Measurements from ENCODE around the gene TBCEL. TPM values are rescaled to one million over a fixed set of nuclear protein-coding genes. Genes with fewer than 3 reads are reported as not detected.

TBCEL gene
- total RNA-seq, 1 donor from 2014 or later = 9.2 TPM

DNA sequence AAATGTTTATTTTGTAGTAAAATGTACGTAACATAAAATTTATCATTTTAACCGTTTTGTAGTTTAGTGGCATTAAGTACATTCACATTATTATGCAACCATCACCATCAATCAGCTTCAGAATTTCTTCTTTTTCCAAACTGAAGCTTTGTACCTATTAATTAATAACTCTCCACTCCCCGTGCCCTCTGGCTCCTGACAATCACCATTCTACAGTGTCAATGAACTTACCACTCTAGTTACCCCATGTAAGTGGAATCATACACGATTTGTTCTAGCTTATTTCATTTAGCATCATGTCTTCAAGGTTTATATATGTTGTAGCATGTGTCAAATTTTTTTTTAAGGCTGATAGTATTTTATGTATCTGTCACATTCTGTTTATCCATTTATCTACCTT lies 9.7 kb downstream of the TBCEL start:
- Mint-ChIP-seq H3K27me3 (ENCODE audit: low read depth) (peaks cover 5% of the 10 kb centered on the region), H3K36me3 (ENCODE audit: low read depth) (peaks cover 5% of the 10 kb centered on the region), H3K9me3 (no peaks in the 10 kb centered on the region), H3K4me3 (ENCODE audit: low read depth) (no peak overlapping the region), H3K4me1 (ENCODE audit: low read depth) (peaks cover 30% of the 10 kb centered on the region), H3K27ac (no peak overlapping the region)
- no peak for DNase-seq (ENCODE audit: low spot score)
- intact Hi-C loops (cut with micrococcal nuclease) = loop anchor here (10.0 kb wide), 2 partner anchors 161 to 689 kb away; no protein-coding TSS in a partner anchor

GRCh38 chr11:121035169-121035755 lies 11.4 kb downstream of the TBCEL start:
- H3K4me1 Mint-ChIP-seq (ENCODE audit: low read depth) = peaks cover 25% of the 10 kb centered on the region
- H3K9me3 Mint-ChIP-seq = no peaks in the 10 kb centered on the region
- intact Hi-C loops (cut with micrococcal nuclease) = loop anchor here (1.0 to 10.0 kb wide), 3 partner anchors 8 to 690 kb away; no protein-coding TSS in a partner anchor

DNA sequence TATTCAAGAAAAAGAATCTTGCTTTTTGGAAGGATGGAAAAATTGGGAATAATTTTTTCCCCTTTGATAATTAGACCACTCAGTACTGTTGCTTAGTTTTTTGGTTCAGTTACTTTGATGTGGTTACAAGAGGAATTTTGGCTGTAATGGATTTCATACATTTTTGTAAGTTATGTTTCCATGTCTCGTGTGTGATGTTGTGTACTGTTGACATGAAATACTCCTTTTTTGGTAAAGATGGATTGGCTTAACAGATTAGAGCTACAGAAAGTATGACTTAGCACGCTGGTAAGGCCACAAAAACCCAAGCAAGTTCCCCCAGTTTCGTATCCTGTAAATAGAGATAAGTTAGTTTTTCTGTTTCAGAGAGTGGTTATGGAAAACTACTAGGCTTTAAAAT lies 11.9 kb downstream of the TBCEL start:
- intact Hi-C loops (cut with micrococcal nuclease) = loop anchor here (1.0 to 10.0 kb wide), 4 partner anchors 8 to 691 kb away; no protein-coding TSS in a partner anchor
- DNase-seq (ENCODE audit: low spot score) = no peak
- Mint-ChIP-seq H3K9me3 (no peaks in the 10 kb centered on the region), H3K36me3 (ENCODE audit: low read depth) (no peaks in the 10 kb centered on the region), H3K27me3 (ENCODE audit: low read depth) (peaks cover 6% of the 10 kb centered on the region), H3K27ac (peak overlapping the region; percentile 24), H3K4me3 (ENCODE audit: low read depth) (no peak overlapping the region), H3K4me1 (ENCODE audit: low read depth) (peaks cover 23% of the 10 kb centered on the region)

More at GRCh38 chr11:121035169-121035755, 11.4 kb downstream of the TBCEL start:
- no peak overlapping the region for H3K27ac Mint-ChIP-seq
- no peak overlapping the region for H3K4me3 Mint-ChIP-seq (ENCODE audit: low read depth)
- DNase-seq (ENCODE audit: low spot score) = no peak
- H3K36me3 Mint-ChIP-seq (ENCODE audit: low read depth) = peaks cover 2% of the 10 kb centered on the region
- H3K27me3 Mint-ChIP-seq (ENCODE audit: low read depth) = peaks cover 6% of the 10 kb centered on the region

- peaks cover 23% of the 10 kb centered on the region for H3K4me1 Mint-ChIP-seq (ENCODE audit: low read depth)
- no peak for DNase-seq (ENCODE audit: low spot score)
- H3K9me3 Mint-ChIP-seq = no peaks in the 10 kb centered on the region
- H3K4me3 Mint-ChIP-seq (ENCODE audit: low read depth) = no peak overlapping the region
- H3K36me3 Mint-ChIP-seq (ENCODE audit: low read depth) = no peaks in the 10 kb centered on the region
- intact Hi-C loops (cut with micrococcal nuclease) = loop anchor here (2.0 to 10.0 kb wide), 3 partner anchors 22 to 692 kb away; no protein-coding TSS in a partner anchor
- H3K27me3 Mint-ChIP-seq (ENCODE audit: low read depth) = peaks cover 6% of the 10 kb centered on the region
- no peak overlapping the region for H3K27ac Mint-ChIP-seq
Observed at GRCh38 chr11:121037016-121037415, 13.1 kb downstream of the TBCEL start.

DNA sequence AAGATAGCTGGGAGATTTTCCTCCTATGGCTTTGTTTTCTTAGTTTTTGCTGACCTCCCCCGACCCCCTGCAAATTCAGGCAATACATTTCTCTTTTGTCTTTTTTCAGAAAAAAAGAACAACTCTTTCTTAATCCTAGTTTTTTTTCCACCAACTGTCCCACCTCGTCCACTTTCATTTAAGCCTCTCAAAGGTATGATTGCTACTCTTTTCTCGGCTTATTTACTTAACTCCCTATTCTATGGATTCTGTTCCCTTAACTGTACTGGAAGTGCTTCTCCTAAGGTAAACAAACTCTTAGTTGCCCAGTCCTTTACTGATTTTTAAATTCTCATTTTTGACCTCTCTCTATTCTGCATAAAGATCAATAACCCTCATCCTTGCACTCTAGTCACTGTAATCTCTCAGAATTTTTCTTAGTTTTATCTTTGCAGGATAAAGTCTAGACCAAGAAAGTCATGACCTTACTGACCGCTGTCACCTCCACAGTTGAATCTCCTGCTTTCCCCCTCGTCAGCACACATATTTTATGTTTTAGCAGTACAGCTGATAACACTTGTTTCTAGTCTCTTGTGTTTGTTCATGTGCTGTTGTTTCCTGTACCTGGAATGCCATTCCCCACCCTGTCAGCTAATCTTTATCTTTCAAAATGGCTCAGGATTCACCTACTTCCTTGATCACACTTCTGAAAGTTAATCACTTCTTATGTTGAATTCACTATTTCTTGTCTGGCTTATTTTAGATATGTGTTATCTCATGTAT lies 14.9 kb downstream of the TBCEL start:
- no peak overlapping the region for H3K27ac Mint-ChIP-seq
- peaks cover 5% of the 10 kb centered on the region for H3K27me3 Mint-ChIP-seq (ENCODE audit: low read depth)
- intact Hi-C loops (cut with micrococcal nuclease) = loop anchor here (10.0 kb wide), 2 partner anchors 156 to 694 kb away; no protein-coding TSS in a partner anchor

DNA sequence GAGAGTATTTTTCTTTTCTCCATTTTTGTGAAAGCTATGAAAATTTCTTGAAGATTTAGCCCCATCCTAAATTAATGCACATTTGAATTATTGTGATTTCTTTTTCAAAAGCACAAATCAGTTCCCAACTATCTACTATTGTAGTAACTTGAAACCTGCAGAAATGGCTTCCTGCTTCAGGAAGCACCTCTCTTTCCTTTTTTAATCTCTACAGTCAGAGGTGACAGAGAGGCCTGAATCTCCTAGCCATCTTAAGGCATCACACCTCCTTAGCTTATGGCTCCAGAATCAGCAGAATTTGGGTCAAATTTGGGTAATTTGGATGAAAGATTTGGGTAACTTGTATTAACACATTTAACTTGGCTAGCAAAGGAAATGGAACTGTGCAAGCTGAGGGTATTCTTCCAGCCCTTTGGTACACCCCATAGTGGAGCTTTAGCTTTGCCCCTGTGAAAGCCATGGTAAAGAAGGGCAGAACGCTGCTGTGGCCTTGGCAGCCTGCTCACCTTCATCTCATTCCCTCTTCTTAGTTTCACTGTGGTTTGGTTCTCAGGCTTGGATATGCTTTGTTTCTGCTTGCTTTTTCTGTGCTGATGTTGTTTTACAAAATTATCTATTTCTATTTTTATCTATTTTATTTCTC lies 16.2 kb downstream of the TBCEL start:
- H3K36me3 Mint-ChIP-seq (ENCODE audit: low read depth) = no peaks in the 10 kb centered on the region
- intact Hi-C loops (cut with micrococcal nuclease) = loop anchor here (10.0 kb wide), 2 partner anchors 155 to 695 kb away; no protein-coding TSS in a partner anchor
- H3K27me3 Mint-ChIP-seq (ENCODE audit: low read depth) = peaks cover 8% of the 10 kb centered on the region
- no peak overlapping the region for H3K27ac Mint-ChIP-seq
- no peak for DNase-seq (ENCODE audit: low spot score)
- H3K4me1 Mint-ChIP-seq (ENCODE audit: low read depth) = peaks cover 21% of the 10 kb centered on the region
- H3K9me3 Mint-ChIP-seq = no peaks in the 10 kb centered on the region
- no peak overlapping the region for H3K4me3 Mint-ChIP-seq (ENCODE audit: low read depth)

More for the DNA sequence above, 14.9 kb downstream of the TBCEL start:
- no peaks in the 10 kb centered on the region for H3K9me3 Mint-ChIP-seq
- H3K36me3 Mint-ChIP-seq (ENCODE audit: low read depth) = no peaks in the 10 kb centered on the region
- no peak overlapping the region for H3K4me3 Mint-ChIP-seq (ENCODE audit: low read depth)
- DNase-seq (ENCODE audit: low spot score) = no peak
- peaks cover 21% of the 10 kb centered on the region for H3K4me1 Mint-ChIP-seq (ENCODE audit: low read depth)

DNA sequence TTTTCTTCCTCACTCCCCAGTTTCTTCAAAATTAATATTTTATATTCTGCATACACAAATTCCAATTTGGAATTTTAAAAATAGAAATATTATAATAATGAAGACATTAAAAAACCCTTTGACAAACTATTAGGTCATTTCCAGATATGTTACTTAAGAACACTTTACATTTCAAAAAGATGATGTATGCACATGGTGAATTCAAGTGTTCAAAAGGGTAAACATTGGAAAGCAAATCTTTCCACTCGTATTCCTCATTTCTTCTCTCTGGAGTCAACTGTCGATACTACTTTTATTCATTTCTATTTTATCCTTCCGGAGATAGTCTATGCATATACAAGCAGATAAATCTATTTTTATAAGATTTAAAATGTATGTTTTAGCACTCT lies 16.7 kb downstream of the TBCEL start:
- Mint-ChIP-seq H3K27ac (no peak overlapping the region), H3K9me3 (no peaks in the 10 kb centered on the region), H3K27me3 (ENCODE audit: low read depth) (peaks cover 8% of the 10 kb centered on the region), H3K36me3 (ENCODE audit: low read depth) (no peaks in the 10 kb centered on the region), H3K4me1 (ENCODE audit: low read depth) (peaks cover 16% of the 10 kb centered on the region), H3K4me3 (ENCODE audit: low read depth) (no peak overlapping the region)
- intact Hi-C loops (cut with micrococcal nuclease) = no loop called here
- DNase-seq (ENCODE audit: low spot score) = no peak

DNA sequence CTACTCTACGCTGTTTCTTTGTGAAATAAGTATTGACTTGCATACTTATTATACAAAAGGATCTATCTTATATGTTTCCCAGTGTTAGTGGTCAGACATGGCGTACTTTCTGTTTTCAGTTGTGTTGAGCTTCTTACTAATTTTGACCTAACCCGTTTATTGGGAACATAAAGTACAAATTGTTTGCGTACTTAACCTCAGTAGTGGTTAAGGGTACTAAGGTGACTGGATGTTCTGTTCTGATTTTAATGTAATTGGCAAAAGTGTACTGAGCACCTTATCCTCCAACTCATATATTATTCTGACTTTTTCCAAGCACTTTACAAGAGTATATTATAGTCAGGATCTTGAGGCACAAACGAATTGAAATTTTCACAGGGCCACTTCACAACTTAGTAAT lies 17.2 kb downstream of the TBCEL start:
- H3K36me3 Mint-ChIP-seq (ENCODE audit: low read depth) = peaks cover 3% of the 10 kb centered on the region
- DNase-seq (ENCODE audit: low spot score) = no peak
- H3K9me3 Mint-ChIP-seq = no peaks in the 10 kb centered on the region
- H3K4me1 Mint-ChIP-seq (ENCODE audit: low read depth) = peaks cover 11% of the 10 kb centered on the region
- peaks cover 7% of the 10 kb centered on the region for H3K27me3 Mint-ChIP-seq (ENCODE audit: low read depth)
- H3K4me3 Mint-ChIP-seq (ENCODE audit: low read depth) = no peak overlapping the region
- intact Hi-C loops (cut with micrococcal nuclease) = no loop called here
- H3K27ac Mint-ChIP-seq = no peak overlapping the region

GRCh38 chr11:121042296-121042695 lies 18.4 kb downstream of the TBCEL start:
- Mint-ChIP-seq H3K36me3 (ENCODE audit: low read depth) (peaks cover 11% of the 10 kb centered on the region), H3K4me1 (ENCODE audit: low read depth) (peaks cover 1% of the 10 kb centered on the region), H3K27me3 (ENCODE audit: low read depth) (peaks cover 6% of the 10 kb centered on the region), H3K4me3 (ENCODE audit: low read depth) (no peak overlapping the region), H3K9me3 (no peaks in the 10 kb centered on the region), H3K27ac (no peak overlapping the region)
- intact Hi-C loops (cut with micrococcal nuclease) = no loop called here
- no peak for DNase-seq (ENCODE audit: low spot score)

GRCh38 chr11:121047926-121048325 lies 24.0 kb downstream of the TBCEL start:
- no peak overlapping the region for H3K27ac Mint-ChIP-seq
- no peak for DNase-seq (ENCODE audit: low spot score)
- peaks cover 1% of the 10 kb centered on the region for H3K4me1 Mint-ChIP-seq (ENCODE audit: low read depth)
- no peak overlapping the region for H3K4me3 Mint-ChIP-seq (ENCODE audit: low read depth)
- H3K36me3 Mint-ChIP-seq (ENCODE audit: low read depth) = peaks cover 19% of the 10 kb centered on the region
- no peaks in the 10 kb centered on the region for H3K9me3 Mint-ChIP-seq
- peaks cover 3% of the 10 kb centered on the region for H3K27me3 Mint-ChIP-seq (ENCODE audit: low read depth)
- intact Hi-C loops (cut with micrococcal nuclease) = no loop called here

GRCh38 chr11:121048464-121049233 lies 24.7 kb downstream of the TBCEL start:
- no peaks in the 10 kb centered on the region for H3K9me3 Mint-ChIP-seq
- no peak for DNase-seq (ENCODE audit: low spot score)
- peaks cover 3% of the 10 kb centered on the region for H3K27me3 Mint-ChIP-seq (ENCODE audit: low read depth)
- peaks cover 23% of the 10 kb centered on the region for H3K36me3 Mint-ChIP-seq (ENCODE audit: low read depth)
- H3K27ac Mint-ChIP-seq = no peak overlapping the region
- intact Hi-C loops (cut with micrococcal nuclease) = no loop called here
- peaks cover 2% of the 10 kb centered on the region for H3K4me1 Mint-ChIP-seq (ENCODE audit: low read depth)
- no peak overlapping the region for H3K4me3 Mint-ChIP-seq (ENCODE audit: low read depth)

- Mint-ChIP-seq H3K27me3 (ENCODE audit: low read depth) (no peaks in the 10 kb centered on the region), H3K4me1 (ENCODE audit: low read depth) (peaks cover 9% of the 10 kb centered on the region), H3K27ac (no peak overlapping the region), H3K36me3 (ENCODE audit: low read depth) (peaks cover 35% of the 10 kb centered on the region), H3K4me3 (ENCODE audit: low read depth) (no peak overlapping the region), H3K9me3 (no peaks in the 10 kb centered on the region)
- DNase-seq (ENCODE audit: low spot score) = no peak
- intact Hi-C loops (cut with micrococcal nuclease) = no loop called here
Observed at GRCh38 chr11:121053244-121053643, 29.3 kb downstream of the TBCEL start.

All from activated T-helper 2 cell treated with anti-CD3 and anti-CD28 coated beads, Interferon-gamma antibody, Interleukin-2, Interleukin-4, amounts not matched to agents 10 μg/mL and 5 μg/mL and 100 μg/mL, durations not matched to agents 14 hours and 24 hours and 36 hours (primary cell).